ENCODE data around the gene LTBP2.
"Not testable (repeated sequence)": the region's sequence is repeated elsewhere in the genome, so short reads cannot be mapped to it uniquely, and the experiment has no call there.

The LTBP2 gene

GRCh38 chr14:74554742-74555362, 57.2 kb downstream of the LTBP2 start:
- in situ Hi-C loops (cut with MboI; ENCODE audit: low sequenced_read_pairs) = no loop called here

GRCh38 chr14:74552623-74553022, 59.4 kb downstream of the LTBP2 start:
- in situ Hi-C loops (cut with MboI; ENCODE audit: low sequenced_read_pairs) = no loop called here

GRCh38 chr14:74551431-74552371, 60.3 kb downstream of the LTBP2 start:
- in situ Hi-C loops (cut with MboI; ENCODE audit: low sequenced_read_pairs) = no loop called here

- in situ Hi-C loops (cut with MboI; ENCODE audit: low sequenced_read_pairs) = no loop called here
These were observed 61.0 kb downstream of the LTBP2 start for GRCh38 chr14:74551001-74551400.

GRCh38 chr14:74550071-74550470, 62.0 kb downstream of the LTBP2 start:
- in situ Hi-C loops (cut with MboI; ENCODE audit: low sequenced_read_pairs) = no loop called here

DNA sequence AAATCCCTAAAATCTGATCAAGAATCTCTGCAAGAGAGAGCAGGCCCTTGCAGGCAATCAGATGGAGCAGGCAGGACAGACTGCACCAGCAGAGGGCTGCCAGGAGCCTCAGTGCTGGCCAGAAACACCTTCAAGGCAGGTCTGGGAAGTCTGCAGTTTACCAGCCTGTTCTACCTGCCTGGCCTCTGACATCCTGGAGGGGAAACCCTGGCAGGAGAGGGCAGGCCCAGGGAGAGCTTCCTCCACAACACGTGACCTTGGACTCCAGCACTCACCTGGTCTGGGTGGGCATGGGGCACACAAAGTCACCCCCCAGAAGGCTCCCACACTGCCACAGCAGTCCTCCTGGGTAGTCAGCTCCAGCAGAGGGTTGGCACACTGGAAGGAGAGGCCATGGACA, 62.4 kb downstream of the LTBP2 start:
- in situ Hi-C loops (cut with MboI; ENCODE audit: low sequenced_read_pairs) = no loop called here

GRCh38 chr14:74548881-74549280, 63.2 kb downstream of the LTBP2 start:
- in situ Hi-C loops (cut with MboI; ENCODE audit: low sequenced_read_pairs) = no loop called here

GRCh38 chr14:74547331-74547927, 64.6 kb downstream of the LTBP2 start:
- in situ Hi-C loops (cut with MboI; ENCODE audit: low sequenced_read_pairs) = no loop called here

DNA sequence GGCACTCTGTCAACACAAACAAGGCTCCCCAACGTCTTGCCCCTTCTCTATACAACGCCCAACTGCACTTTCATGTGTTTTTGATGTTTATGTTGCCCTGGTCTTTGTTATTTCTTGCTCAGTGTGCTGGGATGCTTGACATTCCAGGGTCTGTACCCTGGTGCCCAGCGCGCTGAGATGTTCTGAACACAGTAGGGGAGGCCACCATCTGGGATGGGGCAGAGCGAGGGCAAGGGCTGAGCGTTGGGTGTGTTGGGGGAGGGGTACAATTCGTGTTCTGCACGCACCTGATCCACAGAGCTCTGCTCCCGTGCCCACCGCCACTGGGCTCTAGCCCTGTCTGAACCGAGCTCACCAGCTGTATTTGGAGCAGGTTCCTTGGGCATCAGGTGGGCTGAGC, 65.6 kb downstream of the LTBP2 start:
- in situ Hi-C loops (cut with MboI; ENCODE audit: low sequenced_read_pairs) = no loop called here

DNA sequence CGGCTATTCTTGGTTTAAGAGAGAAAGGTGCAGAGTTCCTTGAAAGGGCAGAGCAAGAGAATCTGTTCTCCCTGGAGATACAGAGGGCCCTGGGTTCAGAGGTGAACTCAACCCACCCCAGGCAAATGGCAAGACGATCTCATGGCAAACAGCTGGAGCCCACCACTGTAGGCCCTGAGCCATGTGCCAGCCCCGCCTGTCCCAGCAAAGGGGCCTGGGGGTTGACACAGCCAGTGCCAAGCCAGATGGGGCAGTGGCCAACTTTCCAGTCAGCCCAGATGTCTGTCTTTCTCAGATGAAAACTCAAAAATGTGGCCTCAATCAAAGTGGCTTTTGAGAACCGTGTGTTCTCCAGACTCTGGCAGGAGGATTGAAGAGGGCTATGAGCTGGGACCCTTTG, 66.7 kb downstream of the LTBP2 start:
- in situ Hi-C loops (cut with MboI; ENCODE audit: low sequenced_read_pairs) = no loop called here

- in situ Hi-C loops (cut with MboI; ENCODE audit: low sequenced_read_pairs) = no loop called here
These were observed 68.1 kb downstream of the LTBP2 start for GRCh38 chr14:74543771-74544438.

DNA sequence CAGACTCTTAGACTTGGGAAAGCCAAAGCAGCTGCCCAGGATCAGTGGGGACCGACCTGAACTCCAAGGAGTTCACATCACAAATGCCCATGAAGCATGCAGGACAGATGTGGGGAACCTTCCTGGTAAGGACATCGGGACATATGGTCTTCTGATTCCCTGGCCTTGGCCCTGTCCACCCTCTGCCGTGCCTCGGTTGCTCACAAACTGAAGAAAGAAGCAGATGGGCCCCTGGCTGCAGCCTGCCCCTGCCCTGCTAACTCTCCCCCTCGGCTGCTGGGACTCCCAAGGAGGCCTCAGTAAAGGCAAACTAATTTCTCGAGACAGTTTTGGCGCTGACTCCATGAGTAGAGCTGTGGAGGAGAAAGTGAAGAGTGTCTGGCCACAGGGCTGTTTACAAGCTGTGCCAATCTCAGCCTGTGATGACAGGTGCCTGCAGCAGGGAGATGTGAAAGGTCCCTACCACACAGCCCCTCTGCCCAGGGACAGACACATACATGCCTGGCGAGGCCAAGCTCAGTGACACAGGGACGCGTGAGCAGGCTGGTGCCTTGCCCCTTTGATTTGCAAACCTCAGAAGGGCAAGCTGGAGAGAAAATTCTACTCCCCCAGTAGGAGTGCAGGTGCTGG, 69.9 kb downstream of the LTBP2 start:
- in situ Hi-C loops (cut with MboI; ENCODE audit: low sequenced_read_pairs) = no loop called here

DNA sequence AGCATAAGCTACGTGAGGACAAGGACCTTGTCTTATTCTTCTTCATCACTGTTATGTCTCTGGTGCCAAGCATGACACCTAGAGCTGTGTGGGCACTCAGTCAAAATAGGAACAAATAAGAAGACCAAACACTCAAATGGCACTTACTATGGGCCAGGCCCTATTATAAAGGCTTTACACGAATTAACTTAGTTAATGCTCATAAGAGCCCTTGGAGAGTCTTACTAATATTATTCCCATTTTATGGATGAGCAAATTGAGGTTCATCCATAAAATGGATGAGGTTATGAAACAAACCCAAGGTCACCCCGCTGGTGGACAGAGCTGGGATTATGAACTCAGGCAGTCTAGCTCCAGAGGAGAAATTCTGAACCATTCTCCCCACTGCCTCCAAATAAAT, 70.8 kb downstream of the LTBP2 start:
- in situ Hi-C loops (cut with MboI; ENCODE audit: low sequenced_read_pairs) = no loop called here

GRCh38 chr14:74539503-74539902, 72.5 kb downstream of the LTBP2 start:
- in situ Hi-C loops (cut with MboI; ENCODE audit: low sequenced_read_pairs) = no loop called here

GRCh38 chr14:74538411-74539391, 73.3 kb downstream of the LTBP2 start:
- in situ Hi-C loops (cut with MboI; ENCODE audit: low sequenced_read_pairs) = no loop called here

DNA sequence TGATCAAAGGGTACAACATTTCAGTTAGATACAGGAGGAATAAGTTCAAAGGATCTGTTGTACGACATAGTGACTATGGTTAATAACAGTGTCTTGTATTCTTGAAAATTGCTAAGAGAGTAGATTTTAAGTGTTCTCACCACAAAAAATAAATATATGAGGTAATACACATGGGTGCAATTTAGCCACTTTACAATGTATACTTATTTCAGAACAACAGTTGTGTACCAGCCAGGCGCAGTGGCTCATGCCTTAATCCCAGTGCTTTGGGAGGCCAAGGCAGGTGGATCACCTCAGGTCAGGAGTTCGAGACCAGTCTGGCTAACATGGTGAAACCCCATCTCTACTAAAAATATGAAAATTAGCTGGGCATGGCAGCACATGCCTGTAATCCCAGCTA, 75.7 kb downstream of the LTBP2 start:
- in situ Hi-C loops (cut with MboI; ENCODE audit: low sequenced_read_pairs) = not testable (repeated sequence)

- in situ Hi-C loops (cut with MboI; ENCODE audit: low sequenced_read_pairs) = no loop called here
These were observed 76.2 kb downstream of the LTBP2 start for GRCh38 chr14:74535756-74536325.

DNA sequence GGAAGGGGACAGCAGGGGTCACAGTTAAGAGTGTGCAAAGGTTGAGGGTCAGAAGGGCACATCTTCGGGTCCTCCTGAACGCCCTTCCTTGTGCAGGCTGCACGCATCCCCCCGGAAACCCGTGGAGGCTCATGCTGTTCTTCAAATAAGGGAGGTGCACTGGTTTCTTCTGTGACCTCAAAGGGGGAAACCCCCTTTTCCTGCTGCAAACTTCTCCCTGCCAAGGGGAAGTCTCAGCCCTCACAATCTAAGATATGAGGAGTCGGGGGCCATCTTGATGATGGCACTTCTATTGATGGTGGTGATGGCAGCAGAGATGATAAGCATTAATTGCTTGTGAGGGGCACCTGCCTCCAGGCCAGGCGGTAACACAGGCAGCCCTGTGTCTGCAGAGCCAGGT, 78.5 kb downstream of the LTBP2 start:
- in situ Hi-C loops (cut with MboI; ENCODE audit: low sequenced_read_pairs) = no loop called here

DNA sequence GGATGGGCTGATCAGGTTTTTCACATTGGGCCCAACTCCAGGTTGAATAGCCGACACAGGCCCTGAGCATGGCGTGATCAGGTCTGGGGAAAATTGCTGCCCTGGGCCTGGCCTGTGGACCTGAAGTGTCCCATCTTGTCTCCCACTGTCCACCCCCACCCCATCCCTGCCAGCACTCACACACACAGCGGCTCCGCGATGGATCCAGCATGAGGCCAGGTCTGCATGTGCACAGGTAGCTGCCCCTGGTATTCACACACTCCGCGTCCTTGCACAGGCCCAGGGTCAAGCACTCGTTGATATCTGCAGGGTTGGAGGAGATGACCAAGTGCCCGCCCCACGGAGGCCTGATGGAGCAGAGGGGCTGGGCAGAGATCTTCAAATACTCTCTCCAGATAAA, 79.8 kb downstream of the LTBP2 start:
- in situ Hi-C loops (cut with MboI; ENCODE audit: low sequenced_read_pairs) = no loop called here
